ENCODE data around the gene BIRC2. TPM values are rescaled to one million over a fixed set of nuclear protein-coding genes. Genes with fewer than 3 reads are reported as not detected.
A peak's percentile ranks its signal among the peaks of the same experiment; 100 is the strongest.

The BIRC2 gene
- total and polyA plus RNA-seq, 8 donors = 17.3 to 301 (median 42.8) TPM

GRCh38 chr11:102320188-102320587, 26.8 kb upstream of the BIRC2 start:
- peak overlapping the region in 3 of 4 donors; percentile 59 to 67 (median 64) for H3K4me3 ChIP-seq
- peak overlapping the region; percentile 2 to 97 (median 91) for H3K27ac ChIP-seq
- TF ChIP-seq CTCF (IDR thresholded peaks at IDR 0.05) = no peak
- TF ChIP-seq POLR2AphosphoS5 (IDR thresholded peaks at IDR 0.05) = no peak
- TF ChIP-seq POLR2A (IDR thresholded peaks at IDR 0.05) = no peak
- no peak for TF ChIP-seq EP300 (IDR thresholded peaks at IDR 0.05)
- H3K36me3 ChIP-seq = peaks cover 0 to 28% (median 5%) of the 10 kb centered on the region in 4 donors
- no peaks in the 10 kb centered on the region for H3K9me3 ChIP-seq
- intact Hi-C loops (cut with DNase I; ENCODE audit: low total_unique reads) = no loop called here
- DNase-seq = no peak
- peaks cover 14 to 80% (median 35%) of the 10 kb centered on the region in 4 donors for H3K4me1 ChIP-seq
- H3K27me3 ChIP-seq = no peaks in the 10 kb centered on the region

GRCh38 chr11:102320679-102321078, 26.3 kb upstream of the BIRC2 start:
- TF ChIP-seq CTCF (IDR thresholded peaks at IDR 0.05) (no peak), POLR2A (IDR thresholded peaks at IDR 0.05) (no peak), EP300 (IDR thresholded peaks at IDR 0.05) (no peak), POLR2AphosphoS5 (IDR thresholded peaks at IDR 0.05) (peak in 1 of 3 donors; percentile 69)
- Histone ChIP-seq H3K4me3 (peak overlapping the region in 3 of 4 donors; percentile 59 to 67 (median 64)), H3K4me1 (peaks cover 14 to 78% (median 35%) of the 10 kb centered on the region in 4 donors), H3K36me3 (peaks cover 0 to 33% (median 7%) of the 10 kb centered on the region in 4 donors), H3K27me3 (no peaks in the 10 kb centered on the region), H3K27ac (peak overlapping the region in 4 of 5 donors; percentile 90 to 97 (median 92)), H3K9me3 (no peaks in the 10 kb centered on the region)
- intact Hi-C loops (cut with DNase I; ENCODE audit: low total_unique reads) = no loop called here
- DNase-seq = no peak

- no peak overlapping the region for H3K27ac ChIP-seq
- no peaks in the 10 kb centered on the region for H3K27me3 ChIP-seq
- peaks cover 10 to 51% (median 23%) of the 10 kb centered on the region in 4 donors for H3K36me3 ChIP-seq
- DNase-seq = no peak
- no peak for TF ChIP-seq POLR2A (IDR thresholded peaks at IDR 0.05)
- TF ChIP-seq CTCF (IDR thresholded peaks at IDR 0.05) = no peak
- TF ChIP-seq POLR2AphosphoS5 (IDR thresholded peaks at IDR 0.05) = no peak
- peaks cover 9 to 69% (median 31%) of the 10 kb centered on the region in 4 donors for H3K4me1 ChIP-seq
- intact Hi-C loops (cut with DNase I; ENCODE audit: low total_unique reads) = no loop called here
- 37 to 52% (median 48%) methylated on average over 2 of the region's 2 CpGs for WGBS, 5 donors
- peak overlapping the region in 1 of 4 donors; percentile 64 for H3K4me3 ChIP-seq
- H3K9me3 ChIP-seq = no peaks in the 10 kb centered on the region
Observed at GRCh38 chr11:102322560-102322959, 24.5 kb upstream of the BIRC2 start.

DNA sequence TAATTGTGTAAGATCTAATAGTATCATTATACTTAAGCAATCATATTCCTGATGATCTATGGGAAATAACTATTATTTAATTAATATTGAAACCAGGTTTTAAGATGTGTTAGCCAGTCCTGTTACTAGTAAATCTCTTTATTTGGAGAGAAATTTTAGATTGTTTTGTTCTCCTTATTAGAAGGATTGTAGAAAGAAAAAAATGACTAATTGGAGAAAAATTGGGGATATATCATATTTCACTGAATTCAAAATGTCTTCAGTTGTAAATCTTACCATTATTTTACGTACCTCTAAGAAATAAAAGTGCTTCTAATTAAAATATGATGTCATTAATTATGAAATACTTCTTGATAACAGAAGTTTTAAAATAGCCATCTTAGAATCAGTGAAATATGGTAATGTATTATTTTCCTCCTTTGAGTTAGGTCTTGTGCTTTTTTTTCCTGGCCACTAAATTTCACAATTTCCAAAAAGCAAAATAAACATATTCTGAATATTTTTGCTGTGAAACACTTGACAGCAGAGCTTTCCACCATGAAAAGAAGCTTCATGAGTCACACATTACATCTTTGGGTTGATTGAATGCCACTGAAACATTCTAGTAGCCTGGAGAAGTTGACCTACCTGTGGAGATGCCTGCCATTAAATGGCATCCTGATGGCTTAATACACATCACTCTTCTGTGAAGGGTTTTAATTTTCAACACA, 23.3 kb upstream of the BIRC2 start:
- 87 to 99% (median 95%) methylated on average over 1 of the region's 1 CpG for WGBS, 5 donors
- TF ChIP-seq CTCF (IDR thresholded peaks at IDR 0.05) (no peak), POLR2A (IDR thresholded peaks at IDR 0.05) (no peak), POLR2AphosphoS5 (IDR thresholded peaks at IDR 0.05) (no peak)
- intact Hi-C loops (cut with DNase I; ENCODE audit: low total_unique reads) = no loop called here

More for the DNA sequence above, 23.3 kb upstream of the BIRC2 start:
- no peak for DNase-seq
- peaks cover 9 to 59% (median 25%) of the 10 kb centered on the region in 4 donors for H3K4me1 ChIP-seq
- peak overlapping the region in 1 of 5 donors; percentile 4 for H3K27ac ChIP-seq
- no peak overlapping the region for H3K4me3 ChIP-seq
- no peaks in the 10 kb centered on the region for H3K27me3 ChIP-seq
- no peaks in the 10 kb centered on the region for H3K9me3 ChIP-seq
- H3K36me3 ChIP-seq = peaks cover 15 to 63% (median 34%) of the 10 kb centered on the region in 4 donors

All from stomach (tissue), 9 donors.